GM18505 (cell line): ENCODE measurements around the gene MMP2.

Source experiments
- ATAC-seq: cut with Tn5 transposase; IDR thresholded peaks from one replicate; pipeline ENCODE4 v1.9.1; 2021; ENCODE audit not compliant: unreplicated experiment
- POLR2A ChIP-seq: IDR thresholded peaks from 4 replicates; pipeline ENCODE4 v1.6.1; 2011; ENCODE audit warnings: borderline replicate concordance; ENCODE audit not compliant: insufficient read depth, insufficient read length; ENCODE audit errors: extremely low read depth

Gene MMP2

DNA sequence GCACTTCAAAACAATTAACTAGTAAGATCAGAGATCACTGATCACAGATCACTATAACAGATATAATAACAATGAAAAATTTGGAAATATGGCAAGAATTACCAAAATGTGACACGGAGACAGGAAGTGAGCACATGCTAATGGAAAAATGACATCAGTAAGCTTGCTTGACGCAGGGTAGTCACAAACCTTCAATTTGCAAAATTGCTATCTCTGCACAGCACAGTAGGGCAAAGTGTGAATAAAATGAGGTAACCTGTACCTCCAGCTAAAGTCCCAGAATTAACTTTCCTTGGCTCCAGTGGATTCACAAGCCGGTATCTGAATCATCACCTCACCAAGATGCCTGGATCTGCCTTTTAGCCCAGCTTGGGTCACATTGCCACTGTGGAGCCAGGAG is 4.2 kb upstream of the MMP2 start:
- no peak for TF ChIP-seq POLR2A
- no peak for ATAC-seq

DNA sequence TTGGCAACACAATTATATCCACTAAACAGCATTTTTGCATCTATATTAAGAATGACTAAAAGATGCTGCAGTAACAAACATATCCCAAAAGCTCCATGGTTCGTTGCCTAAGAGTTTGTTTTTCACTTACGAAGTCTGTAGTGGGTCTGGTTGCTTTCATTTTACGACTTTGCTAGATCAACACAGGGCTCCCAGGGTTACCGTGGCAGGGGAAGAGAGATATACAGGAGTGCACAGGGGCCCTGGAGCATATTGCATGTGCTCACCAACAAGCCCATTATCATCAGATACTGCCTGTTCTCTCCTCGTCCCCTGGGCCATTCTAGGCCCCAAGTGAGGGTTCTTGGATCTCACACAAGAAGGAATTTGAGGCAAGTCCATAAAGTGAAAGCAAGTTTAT is 3.1 kb upstream of the MMP2 start:
- TF ChIP-seq POLR2A, result no peak

DNA sequence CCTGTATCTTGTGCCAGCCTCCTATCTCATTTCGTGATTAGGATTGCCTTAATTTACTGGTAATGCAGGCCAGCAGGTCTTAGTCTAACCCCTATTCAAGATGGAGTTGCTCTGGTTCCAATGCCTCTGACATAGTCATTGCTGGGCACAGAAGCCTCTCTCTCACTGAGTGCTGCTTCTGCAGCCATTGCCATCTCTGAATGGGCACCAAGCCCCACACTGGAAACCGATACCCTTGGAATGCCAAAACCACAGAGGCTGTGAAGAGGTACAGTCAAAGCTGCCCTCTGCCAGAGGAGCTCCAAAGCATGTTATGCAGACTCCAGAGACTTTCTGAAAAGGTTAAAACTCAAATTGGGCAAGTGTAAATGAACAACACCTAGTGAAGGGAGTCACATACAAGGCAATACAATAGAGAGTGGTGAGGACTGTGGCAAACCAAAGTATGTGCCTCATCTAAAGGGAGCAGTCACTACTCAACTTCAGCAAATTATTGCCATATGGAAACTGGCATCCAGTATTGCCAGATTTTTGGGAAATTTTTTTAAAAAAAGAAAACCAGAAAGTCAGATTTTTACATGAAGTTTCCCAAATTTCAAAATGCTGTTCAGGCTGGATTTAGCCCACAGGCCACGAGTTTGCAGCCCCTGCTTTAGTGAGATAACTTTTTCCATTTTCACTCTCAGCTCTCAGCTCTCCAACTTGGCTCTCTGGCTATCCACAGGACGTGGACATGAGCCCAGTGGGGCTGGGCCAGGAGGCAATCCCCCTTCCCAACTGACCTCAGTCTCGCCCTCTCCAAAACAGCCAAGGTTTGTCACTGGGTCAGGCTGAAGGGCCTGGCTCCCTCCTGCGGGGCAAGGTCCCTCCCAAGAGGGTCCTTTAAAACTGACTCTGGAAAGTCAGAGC is 2.1 kb upstream of the MMP2 start:
- TF ChIP-seq POLR2A, result no peak

More for the DNA sequence above, 3.1 kb upstream of the MMP2 start:
- ATAC-seq, result no peak

DNA sequence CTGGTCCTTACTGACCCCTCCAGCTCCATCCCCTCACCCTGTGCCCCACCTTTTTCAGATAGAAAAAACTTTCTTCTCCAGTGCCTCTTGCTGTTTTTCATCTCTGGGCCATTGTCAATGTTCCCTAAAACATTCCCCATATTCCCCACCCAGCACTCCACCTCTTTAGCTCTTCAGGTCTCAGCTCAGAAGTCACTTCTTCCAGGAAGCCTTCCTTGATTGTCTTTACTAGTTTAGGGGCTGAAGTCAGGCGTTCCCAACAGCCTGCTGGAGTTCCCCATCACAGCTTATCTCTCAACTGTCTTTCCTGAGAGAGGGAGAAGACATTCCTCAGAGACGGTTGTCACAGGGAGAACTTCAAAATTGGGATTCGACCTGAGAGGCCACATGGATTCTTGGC is 1.3 kb upstream of the MMP2 start:
- no peak for ATAC-seq
- no peak for TF ChIP-seq POLR2A

More for the DNA sequence above, 2.1 kb upstream of the MMP2 start:
- no peak for ATAC-seq

DNA sequence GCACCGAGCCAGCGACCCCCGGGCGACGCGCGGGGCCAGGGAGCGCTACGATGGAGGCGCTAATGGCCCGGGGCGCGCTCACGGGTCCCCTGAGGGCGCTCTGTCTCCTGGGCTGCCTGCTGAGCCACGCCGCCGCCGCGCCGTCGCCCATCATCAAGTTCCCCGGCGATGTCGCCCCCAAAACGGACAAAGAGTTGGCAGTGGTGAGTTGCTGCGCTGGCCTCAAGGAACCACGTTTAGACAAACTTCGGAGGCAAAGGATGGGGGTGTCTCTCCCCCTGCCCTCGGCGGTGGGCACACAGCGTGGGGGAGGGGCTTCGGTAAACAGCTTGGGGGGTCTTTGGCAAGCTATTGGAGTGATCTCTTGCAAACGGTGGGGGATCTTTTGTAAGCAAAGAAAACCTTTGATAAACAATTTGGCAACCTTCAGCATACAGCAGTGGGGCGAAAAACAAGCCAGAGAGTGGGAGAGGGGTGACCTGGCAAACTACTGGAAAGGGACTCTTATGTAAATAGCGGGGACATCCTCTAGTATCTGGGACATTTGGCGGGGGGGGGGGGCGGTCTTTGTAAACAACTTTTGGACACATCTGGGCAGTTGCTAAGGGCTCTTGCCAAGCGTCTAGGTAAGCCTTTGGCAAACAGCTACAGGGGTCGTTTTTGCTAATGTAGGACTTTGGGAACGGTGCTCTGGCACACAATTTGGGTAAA is 587 bp downstream of the MMP2 start:
- TF ChIP-seq POLR2A, result no peak
- ATAC-seq, result no peak

DNA sequence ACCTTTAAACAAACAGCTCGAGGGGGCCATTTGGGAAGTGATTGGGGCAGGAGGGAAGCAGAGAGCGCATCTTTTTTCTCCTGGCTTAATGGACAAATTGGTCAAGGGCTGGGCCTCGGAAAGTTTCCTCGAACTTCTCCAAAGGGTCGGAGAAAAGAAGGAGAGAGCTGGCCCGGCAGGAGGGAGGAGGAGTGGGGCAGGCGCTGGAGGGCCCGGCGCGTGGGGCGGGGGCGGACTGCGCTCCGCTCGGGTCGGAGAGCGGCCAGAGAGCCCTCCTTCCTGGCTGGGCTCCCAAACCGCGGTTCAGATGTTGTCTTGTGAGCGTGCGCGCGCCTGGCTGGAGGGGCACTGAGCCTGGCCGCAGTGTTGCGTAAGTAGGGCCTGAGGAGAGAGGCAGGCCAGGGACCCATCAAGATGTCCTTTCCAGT is 1.2 kb downstream of the MMP2 start:
- ATAC-seq, result no peak
- no peak for TF ChIP-seq POLR2A

DNA sequence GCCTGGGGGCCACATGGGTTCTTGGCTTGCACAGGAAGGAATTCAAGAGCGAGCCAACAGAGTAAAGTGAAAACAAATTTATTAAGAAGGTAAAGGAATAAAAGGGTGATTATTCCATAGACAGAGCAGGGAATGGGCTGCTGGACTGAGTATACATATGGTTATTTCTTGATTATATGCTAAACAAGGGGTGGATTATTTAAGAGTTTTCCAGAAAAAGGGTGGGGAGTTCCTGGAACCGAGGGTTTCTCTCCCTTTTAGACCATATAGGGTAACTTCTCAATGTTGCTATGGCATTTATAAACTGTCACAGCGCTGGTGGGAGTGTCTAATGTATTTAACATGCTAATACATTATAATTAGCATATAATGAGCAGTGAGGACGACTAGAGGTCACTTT is 2.0 kb downstream of the MMP2 start:
- no peak for TF ChIP-seq POLR2A
- ATAC-seq, result no peak

DNA sequence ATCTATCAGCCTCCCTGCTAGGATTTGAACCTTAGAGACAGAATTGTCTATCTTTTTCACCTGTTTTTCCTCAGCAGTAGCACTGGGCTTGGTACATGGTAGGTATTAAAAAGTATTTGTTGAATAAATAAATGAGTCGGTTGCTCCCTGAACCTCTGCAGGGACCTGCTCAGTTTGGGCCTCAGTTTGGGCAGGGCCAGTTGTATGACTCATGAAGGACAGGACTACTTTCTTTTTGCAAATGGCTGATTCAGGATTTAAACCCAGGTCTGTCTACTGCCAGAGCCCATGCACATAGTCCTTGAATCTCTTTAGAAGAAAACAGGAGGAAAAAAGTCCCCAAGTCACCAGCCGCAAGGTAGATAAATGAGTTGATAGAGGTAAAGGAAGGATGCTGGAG is 3.1 kb downstream of the MMP2 start:
- ATAC-seq, result no peak
- no peak for TF ChIP-seq POLR2A

DNA sequence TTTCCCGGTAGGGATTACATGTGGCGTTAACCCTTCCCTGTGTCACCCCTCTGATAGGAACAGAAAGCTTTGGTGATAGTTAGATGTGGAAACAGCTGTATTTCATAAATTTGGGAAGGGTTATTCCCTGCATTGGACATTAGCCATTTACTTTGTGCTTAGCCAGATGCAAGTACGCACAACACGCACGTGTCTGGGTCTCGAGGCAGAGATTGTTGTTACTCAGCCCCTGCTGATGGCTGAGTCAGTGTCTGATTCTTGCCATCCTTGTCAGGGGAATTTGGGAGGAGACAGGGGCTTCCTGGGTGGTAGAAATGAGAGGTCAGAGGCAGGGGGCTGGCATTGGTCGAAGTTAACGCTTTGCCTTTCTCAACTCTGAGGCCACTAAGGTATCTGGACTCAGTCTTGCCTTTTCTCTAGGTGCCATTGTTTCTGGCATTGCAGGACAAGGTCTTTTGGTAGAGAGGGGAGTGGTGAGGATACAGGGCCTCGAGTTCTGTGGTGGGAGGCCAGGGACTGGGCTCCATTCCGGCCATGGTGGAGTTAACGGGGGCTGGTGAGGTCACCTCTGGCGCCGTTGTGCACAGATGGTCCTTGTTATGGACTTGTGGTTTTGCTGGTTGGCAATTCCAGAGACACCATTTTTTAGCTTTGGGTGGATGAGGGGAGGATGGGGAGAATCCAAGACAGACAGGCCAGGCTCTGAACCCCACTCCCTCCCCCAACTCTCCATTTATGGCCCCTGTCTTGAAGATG is 8.2 kb downstream of the MMP2 start:
- TF ChIP-seq POLR2A, result no peak
- no peak for ATAC-seq

DNA sequence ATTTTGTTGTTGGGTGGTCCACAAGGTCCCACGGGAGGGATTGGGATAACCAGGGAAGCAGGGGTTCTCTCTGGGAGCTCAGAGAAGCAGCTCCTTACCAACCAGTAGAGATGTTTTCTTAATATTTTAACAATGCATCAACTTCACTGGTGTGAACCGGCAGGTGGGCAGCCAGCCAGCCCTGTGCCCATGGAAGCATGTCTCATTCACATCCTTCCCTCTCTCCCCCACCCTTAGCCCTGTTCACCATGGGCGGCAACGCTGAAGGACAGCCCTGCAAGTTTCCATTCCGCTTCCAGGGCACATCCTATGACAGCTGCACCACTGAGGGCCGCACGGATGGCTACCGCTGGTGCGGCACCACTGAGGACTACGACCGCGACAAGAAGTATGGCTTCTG is 9.3 kb downstream of the MMP2 start:
- no peak for TF ChIP-seq POLR2A
- no peak for ATAC-seq

DNA sequence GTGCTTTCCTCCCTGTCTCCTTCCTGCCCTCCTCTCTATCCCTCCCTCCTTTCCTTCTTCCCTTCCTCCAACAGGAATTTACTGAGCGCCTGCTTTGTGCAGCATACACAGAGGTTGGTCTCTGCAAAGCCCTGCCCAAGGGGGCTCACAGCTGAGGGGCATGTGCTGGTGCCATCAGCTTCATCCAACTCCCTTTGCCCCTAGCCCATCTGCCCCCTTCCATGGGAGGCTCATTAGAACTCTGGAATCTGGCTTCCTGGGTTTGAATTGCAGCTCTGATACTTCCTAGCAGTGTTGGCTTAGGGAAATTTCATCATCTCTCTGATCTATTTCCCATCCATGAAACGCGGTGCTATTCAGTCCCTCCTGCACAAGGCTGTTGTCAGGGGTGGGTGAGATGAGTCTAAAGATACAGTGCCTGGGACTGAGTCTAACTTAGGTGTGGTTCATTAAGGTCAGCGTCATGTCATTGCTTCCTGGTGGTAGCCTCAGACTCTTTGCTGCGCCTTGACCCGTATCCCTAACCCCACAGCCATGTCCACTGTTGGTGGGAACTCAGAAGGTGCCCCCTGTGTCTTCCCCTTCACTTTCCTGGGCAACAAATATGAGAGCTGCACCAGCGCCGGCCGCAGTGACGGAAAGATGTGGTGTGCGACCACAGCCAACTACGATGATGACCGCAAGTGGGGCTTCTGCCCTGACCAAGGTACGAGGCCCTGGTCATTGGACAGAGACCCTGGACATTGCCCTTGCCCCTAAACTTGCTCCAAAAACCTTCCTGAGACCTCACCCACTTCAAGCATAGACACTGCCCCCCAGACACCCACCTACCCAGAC is 10.3 kb downstream of the MMP2 start:
- ATAC-seq, result no peak
- TF ChIP-seq POLR2A, result no peak

DNA sequence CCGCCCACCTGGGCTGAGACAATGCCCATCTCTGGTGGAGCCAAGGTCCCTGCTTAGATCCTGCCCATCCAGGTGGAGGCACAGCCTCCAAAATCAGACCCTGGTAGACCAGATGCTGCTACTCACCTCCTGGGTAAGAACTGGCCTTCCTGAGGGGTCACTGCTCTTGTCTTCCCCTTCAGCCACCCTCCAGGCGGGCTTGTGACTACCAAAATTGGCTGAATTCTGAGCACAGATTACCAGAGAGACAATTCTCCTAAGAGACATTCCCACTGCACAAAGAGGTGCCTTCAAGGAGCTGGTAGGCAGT is 10.9 kb downstream of the MMP2 start:
- no peak for ATAC-seq
- TF ChIP-seq POLR2A, result no peak

DNA sequence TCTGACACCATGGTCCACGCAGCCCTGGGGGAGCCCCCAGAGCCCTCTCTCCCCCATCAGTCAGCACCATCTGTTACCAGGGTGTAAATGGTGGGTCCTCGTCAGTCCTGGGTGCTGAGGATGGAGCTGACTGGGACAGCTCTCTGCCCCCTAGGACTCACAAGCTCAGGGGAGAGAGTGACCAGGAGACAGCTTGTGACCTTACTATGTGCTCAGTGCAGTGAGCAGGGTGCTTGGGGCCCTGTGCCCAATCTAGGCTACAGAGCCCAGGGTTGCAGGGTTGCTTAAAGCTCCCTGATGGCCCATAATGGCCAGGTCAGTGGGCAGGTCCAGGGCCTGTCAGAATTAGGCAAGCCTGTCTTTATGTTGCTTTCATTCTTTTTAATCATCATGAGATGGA is 11.3 kb downstream of the MMP2 start:
- no peak for ATAC-seq
- no peak for TF ChIP-seq POLR2A
